ENCODE measurements around the gene CACNG6. TPM values are rescaled to one million over a fixed set of nuclear protein-coding genes. Genes with fewer than 3 reads are reported as not detected.

CACNG6 gene
- polyA plus RNA-seq, 1 donor (not counting 4 experiments of a cell fraction or from before 2014, with no cell fraction given): not detected

- Histone ChIP-seq H3K4me1 (ENCODE audit: control insufficient read depth, extremely low read depth, insufficient read depth, low read length) (no peaks in the 10 kb centered on the region), H3K27me3 (ENCODE audit: control insufficient read depth, extremely low read depth, insufficient read depth, low read length) (no peaks in the 10 kb centered on the region), H3K79me2 (ENCODE audit: control insufficient read depth, insufficient read depth, low read length) (no peaks in the 10 kb centered on the region), H3K27ac (ENCODE audit: control insufficient read depth, insufficient read depth, low read length) (no peak overlapping the region), H3K4me2 (ENCODE audit: control insufficient read depth, extremely low read depth, insufficient read depth, low read depth, low read length) (no peak overlapping the region), H3K9me3 (ENCODE audit: control insufficient read depth, low read depth, low read length) (no peaks in the 10 kb centered on the region), H3K36me3 (ENCODE audit: control insufficient read depth in 2 of 2, extremely low read depth in 1 of 2, insufficient read depth in 2 of 2, low read length in 2 of 2) (no peaks in the 10 kb centered on the region), H3K9me1 (ENCODE audit: control insufficient read depth, extremely low read depth, insufficient read depth, low read length) (no peaks in the 10 kb centered on the region), H4K20me1 (ENCODE audit: control insufficient read depth, extremely low read depth, insufficient read depth, low read length) (no peaks in the 10 kb centered on the region), H3K9ac (ENCODE audit: control insufficient read depth, extremely low read depth, insufficient read depth, low read length) (no peak overlapping the region), H2AFZ (ENCODE audit: control insufficient read depth, low read length) (no peak overlapping the region), H3K4me3 (ENCODE audit: control insufficient read depth in 2 of 3, extremely low read depth in 1 of 3, insufficient read depth in 2 of 3, low read depth in 1 of 3, low read length in 3 of 3) (no peak overlapping the region)
- dilution Hi-C loops (cut with MboI; ENCODE audit: extremely low pct_ligation_motif_present, low sequenced_read_pairs): no loop called here
- TF ChIP-seq CTCF (optimal IDR thresholded peaks at IDR 0.05 in 1 of 3, IDR thresholded peaks at IDR 0.05 in 1 of 3, conservative IDR thresholded peaks at IDR 0.05 in 1 of 3; ENCODE audit: extremely low read depth in 1 of 3, insufficient read depth in 2 of 3, low read length in 3 of 3) (no peak), EZH2 (IDR thresholded peaks at IDR 0.05; ENCODE audit: low read length) (no peak)
- DNase-seq (ENCODE audit: low read depth, low spot score): no peak
- FAIRE-seq: no peak
Observed at GRCh38 chr19:54001496-54001895, 10.1 kb downstream of the CACNG6 start.

GRCh38 chr19:54002495-54003315, 11.3 kb downstream of the CACNG6 start:
- Histone ChIP-seq H3K9me1 (ENCODE audit: control insufficient read depth, extremely low read depth, insufficient read depth, low read length) (no peaks in the 10 kb centered on the region), H2AFZ (ENCODE audit: control insufficient read depth, low read length) (no peak overlapping the region)

More at GRCh38 chr19:54002495-54003315, 11.3 kb downstream of the CACNG6 start:
- Histone ChIP-seq H3K79me2 (ENCODE audit: control insufficient read depth, insufficient read depth, low read length) (no peaks in the 10 kb centered on the region), H3K4me2 (ENCODE audit: control insufficient read depth, extremely low read depth, insufficient read depth, low read depth, low read length) (no peak overlapping the region), H3K4me1 (ENCODE audit: control insufficient read depth, extremely low read depth, insufficient read depth, low read length) (no peaks in the 10 kb centered on the region), H3K9me3 (ENCODE audit: control insufficient read depth, low read depth, low read length) (no peaks in the 10 kb centered on the region), H3K4me3 (ENCODE audit: control insufficient read depth in 2 of 3, extremely low read depth in 1 of 3, insufficient read depth in 2 of 3, low read depth in 1 of 3, low read length in 3 of 3) (no peak overlapping the region), H4K20me1 (ENCODE audit: control insufficient read depth, extremely low read depth, insufficient read depth, low read length) (no peaks in the 10 kb centered on the region), H3K27me3 (ENCODE audit: control insufficient read depth, extremely low read depth, insufficient read depth, low read length) (no peaks in the 10 kb centered on the region), H3K27ac (ENCODE audit: control insufficient read depth, insufficient read depth, low read length) (no peak overlapping the region), H3K9ac (ENCODE audit: control insufficient read depth, extremely low read depth, insufficient read depth, low read length) (no peak overlapping the region), H3K36me3 (ENCODE audit: control insufficient read depth in 2 of 2, extremely low read depth in 1 of 2, insufficient read depth in 2 of 2, low read length in 2 of 2) (no peaks in the 10 kb centered on the region)
- dilution Hi-C loops (cut with MboI; ENCODE audit: extremely low pct_ligation_motif_present, low sequenced_read_pairs): no loop called here
- no peak for DNase-seq (ENCODE audit: low read depth, low spot score)
- TF ChIP-seq EZH2 (IDR thresholded peaks at IDR 0.05; ENCODE audit: low read length) (no peak), CTCF (optimal IDR thresholded peaks at IDR 0.05 in 1 of 3, IDR thresholded peaks at IDR 0.05 in 1 of 3, conservative IDR thresholded peaks at IDR 0.05 in 1 of 3; ENCODE audit: extremely low read depth in 1 of 3, insufficient read depth in 2 of 3, low read length in 3 of 3) (no peak)
- FAIRE-seq: no peak
